AG10803 (cell line): ENCODE results near the gene CLEC5A.

Experiments used
- DNase-seq: peaks from one replicate; pipeline ENCODE4 v3.0.0; 2010; ENCODE audit warnings: low read depth
- H3K4me3 ChIP-seq: 2 replicates; pipeline ENCODE4 v1.5.1; 2011; ENCODE audit warnings: mild to moderate bottlenecking, low read length, control low read depth
- CTCF ChIP-seq: conservative IDR thresholded peaks from 2 replicates; pipeline ENCODE4 v1.5.1; 2011; ENCODE audit warnings: mild to moderate bottlenecking, low read length, control low read depth, inconsistent platforms

Gene CLEC5A

DNA sequence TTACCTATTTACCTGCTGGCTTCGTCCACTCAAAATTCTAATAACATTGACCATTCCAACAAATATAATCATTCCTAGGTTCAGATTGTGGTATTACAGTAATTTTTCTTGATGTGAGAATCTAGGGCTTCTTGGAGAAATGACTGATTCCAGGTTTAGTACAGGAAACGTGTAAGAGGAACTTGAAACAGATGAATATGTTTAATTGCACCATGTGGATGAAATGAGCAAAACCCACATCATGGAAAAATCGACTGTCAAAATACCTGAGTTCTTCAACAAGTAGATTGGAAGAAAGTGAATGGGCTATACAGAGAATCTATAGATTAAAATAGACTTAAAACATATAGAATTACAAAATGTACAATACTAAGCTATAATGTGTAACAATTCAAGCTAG is 55.4 kb downstream of the CLEC5A start:
- H3K4me3 ChIP-seq: no peak overlapping the region
- TF ChIP-seq CTCF: no peak
- no peak for DNase-seq

DNA sequence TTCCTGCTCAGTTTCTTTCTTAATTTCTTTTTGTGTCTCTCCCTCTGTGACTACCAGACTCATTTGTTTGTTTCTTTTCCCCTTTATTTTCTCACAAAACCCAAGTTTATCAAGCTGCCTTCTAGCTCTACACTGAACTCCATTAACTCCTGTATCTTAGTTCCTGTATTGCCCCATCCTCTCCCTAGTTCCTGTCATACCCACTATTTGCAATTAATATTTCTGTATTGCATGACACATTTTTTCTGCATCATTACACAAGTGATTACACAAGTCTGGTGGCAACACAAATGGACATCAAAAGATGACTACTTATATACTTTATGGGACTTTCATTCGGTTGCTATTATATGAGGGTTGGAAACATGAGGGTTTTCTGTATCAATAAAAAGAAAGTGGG is 57.5 kb downstream of the CLEC5A start:
- no peak overlapping the region for H3K4me3 ChIP-seq
- no peak for DNase-seq
- no peak for TF ChIP-seq CTCF

GRCh38 chr7:141884539-141885225 is 62.1 kb downstream of the CLEC5A start:
- H3K4me3 ChIP-seq: no peak overlapping the region
- no peak for TF ChIP-seq CTCF
- DNase-seq: no peak

GRCh38 chr7:141880960-141881359 is 65.8 kb downstream of the CLEC5A start:
- DNase-seq: no peak
- TF ChIP-seq CTCF: no peak
- no peak overlapping the region for H3K4me3 ChIP-seq

DNA sequence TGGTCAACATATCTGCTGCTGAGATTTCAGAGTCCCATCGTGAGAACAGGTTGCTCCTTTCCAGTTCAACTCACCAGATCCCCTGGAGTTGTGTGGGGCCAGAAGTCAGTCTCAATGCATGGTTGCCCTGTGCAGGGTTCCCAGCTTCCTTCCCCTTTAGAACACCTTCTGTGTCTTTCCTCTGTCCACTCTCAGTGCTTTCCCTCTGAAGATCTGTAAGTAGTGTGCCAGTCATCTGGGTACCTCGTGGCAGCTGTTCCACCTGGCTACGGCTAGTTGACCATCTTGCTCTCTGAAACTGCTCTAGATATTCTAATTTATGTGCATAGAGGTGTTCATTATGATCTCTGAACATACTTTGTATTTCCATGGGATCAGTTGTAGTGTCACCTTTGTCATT is 69.4 kb downstream of the CLEC5A start:
- no peak for DNase-seq
- TF ChIP-seq CTCF: no peak
- H3K4me3 ChIP-seq: no peak overlapping the region
